Caco-2 (cell line): Measurements from ENCODE around the gene DYRK2. TPM values are rescaled to one million over a fixed set of nuclear protein-coding genes. Genes with fewer than 3 reads are reported as not detected.

Experiments used
- BruUV-seq: library from RNA; stranded (reverse); fragments of 400-500 nt; replicated peaks from 2 replicates; lab custom pipeline; 2021; lab: Mats Ljungman, UMichigan
- CTCF ChIA-PET: fragments of 300-600 bp; sonication (Branson Sonifier 250); formaldehyde crosslinking; loops from one replicate; lab custom pipeline; 2022; ENCODE audit warnings: antibody characterized with exemption; lab: Charles Lee
- POLR2A ChIA-PET: fragments of 300-600 bp; sonication (Branson Sonifier 250); formaldehyde crosslinking; loops from one replicate; lab custom pipeline; 2022; ENCODE audit warnings: antibody characterized with exemption; lab: Charles Lee
- DNase-seq, 2 experiments: peaks; one replicate each; pipeline versions ENCODE4 v3.0.0 to v3.0.0-alpha.2; 2020 to 2022
- H3K27me3 ChIP-seq: replicated peaks from 2 replicates; pipeline ENCODE4 v1.6.0; 2011; ENCODE audit warnings: low read length; ENCODE audit not compliant: control insufficient read depth, insufficient read depth
- H3K36me3 ChIP-seq: 2 replicates; pipeline ENCODE4 v1.5.1; 2011; ENCODE audit warnings: low read length; ENCODE audit not compliant: control insufficient read depth, insufficient read depth
- H3K4me1 ChIP-seq: fragments of 250-450 bp; sonication (Bioruptor Pico); 2 replicates; pipeline ENCODE4 v1.5.1; 2020; ENCODE audit warnings: mild to moderate bottlenecking
- H3K4me3 ChIP-seq: 2 replicates; pipeline ENCODE4 v1.5.1; 2011; ENCODE audit warnings: low read depth, mild to moderate bottlenecking, control low read depth, low read length
- H3K9me3 ChIP-seq: fragments of 250-450 bp; sonication (Bioruptor Pico); 2 replicates; pipeline ENCODE4 v1.5.1; 2020; ENCODE audit warnings: mild to moderate bottlenecking, moderate library complexity
- H3K27ac Mint-ChIP-seq: one replicate; pipeline ENCODE4 v1.8.0; 2022; ENCODE audit warnings: mixed read lengths; ENCODE audit not compliant: unreplicated experiment
- H3K27me3 Mint-ChIP-seq: one replicate; pipeline ENCODE4 v1.8.0; 2022; ENCODE audit warnings: mixed read lengths; ENCODE audit not compliant: insufficient read depth, unreplicated experiment
- H3K36me3 Mint-ChIP-seq: one replicate; pipeline ENCODE4 v1.8.0; 2022; ENCODE audit warnings: mild to moderate bottlenecking, mixed read lengths; ENCODE audit not compliant: insufficient read depth, unreplicated experiment
- H3K4me1 Mint-ChIP-seq: one replicate; pipeline ENCODE4 v1.8.0; 2022; ENCODE audit warnings: low read depth, mixed read lengths; ENCODE audit not compliant: unreplicated experiment
- H3K4me3 Mint-ChIP-seq: one replicate; pipeline ENCODE4 v1.8.0; 2022; ENCODE audit warnings: mild to moderate bottlenecking, moderate library complexity, mixed read lengths; ENCODE audit not compliant: unreplicated experiment
- H3K9me3 Mint-ChIP-seq: one replicate; pipeline ENCODE4 v1.8.0; 2022; ENCODE audit warnings: mixed read lengths; ENCODE audit not compliant: unreplicated experiment
- CTCF ChIP-seq, 2 experiments: fragments of 200-600 bp in 1 of 2; IDR thresholded peaks; 1 replicate in 1 of 2; 2 replicates in 1 of 2; pipeline versions ENCODE4 v1.5.1 to v1.8.0; 2011 to 2022; ENCODE audit warnings: antibody characterized with exemption in 1 of 2, control low read depth in 1 of 2, inconsistent platforms in 1 of 2, low read depth in 1 of 2, low read length in 1 of 2, mild to moderate bottlenecking in 1 of 2, moderate library complexity in 1 of 2; ENCODE audit not compliant: insufficient read depth in 1 of 2, severe bottlenecking in 1 of 2, unreplicated experiment in 1 of 2
- intact Hi-C: fragments of 100-400 bp; cut with micrococcal nuclease; formaldehyde crosslinking; loops from one replicate; pipeline ENCODE4 v1.10.0; 2022; ENCODE audit not compliant: unreplicated experiment
- total RNA-seq: library from RNA; stranded (reverse); gene quantifications from 2 replicates; pipeline ENCODE4 v1.2.3, GENCODE V29; 2022

The DYRK2 gene
- total RNA-seq, 1 experiment from 2014 or later, result 24.6 TPM

- no peak overlapping the region for H3K4me3 ChIP-seq
- no peaks in the 10 kb centered on the region for H3K9me3 Mint-ChIP-seq
- H3K27ac Mint-ChIP-seq, result no peak overlapping the region
- intact Hi-C loops, result no loop called here
- ChIA-PET CTCF (no interaction called here), POLR2A (no interaction called here)
- no peak for TF ChIP-seq CTCF (IDR thresholded peaks at IDR 0.05; ENCODE audit: insufficient read depth in 1 of 2, low read depth in 1 of 2, low read length in 1 of 2, severe bottlenecking in 1 of 2, unreplicated experiment in 1 of 2)
- H3K27me3 Mint-ChIP-seq, result no peaks in the 10 kb centered on the region
- H3K4me1 Mint-ChIP-seq, result no peaks in the 10 kb centered on the region
- H3K9me3 ChIP-seq, result no peaks in the 10 kb centered on the region
- H3K36me3 ChIP-seq, result no peaks in the 10 kb centered on the region
- H3K4me3 Mint-ChIP-seq, result no peak overlapping the region
- no peaks in the 10 kb centered on the region for H3K36me3 Mint-ChIP-seq
- H3K4me1 ChIP-seq, result no peaks in the 10 kb centered on the region
- no peak for DNase-seq
- BruUV-seq, result no TSS peak
- no peaks in the 10 kb centered on the region for H3K27me3 ChIP-seq
Observed at GRCh38 chr12:67695974-67696373, 47.4 kb downstream of the DYRK2 start.

- POLR2A ChIA-PET, result no interaction called here
- no peaks in the 10 kb centered on the region for H3K9me3 Mint-ChIP-seq
- DNase-seq, result no peak
- H3K36me3 Mint-ChIP-seq, result no peaks in the 10 kb centered on the region
- Histone ChIP-seq H3K9me3 (no peaks in the 10 kb centered on the region), H3K4me3 (no peak overlapping the region), H3K4me1 (no peaks in the 10 kb centered on the region), H3K27me3 (no peaks in the 10 kb centered on the region), H3K36me3 (no peaks in the 10 kb centered on the region)
- intact Hi-C loops, result no loop called here
- no peaks in the 10 kb centered on the region for H3K4me1 Mint-ChIP-seq
- H3K27me3 Mint-ChIP-seq, result no peaks in the 10 kb centered on the region
- no TSS peak for BruUV-seq
- no peak overlapping the region for H3K27ac Mint-ChIP-seq
- H3K4me3 Mint-ChIP-seq, result no peak overlapping the region
- CTCF ChIA-PET, result no interaction called here
- TF ChIP-seq CTCF (IDR thresholded peaks at IDR 0.05; ENCODE audit: insufficient read depth in 1 of 2, low read depth in 1 of 2, low read length in 1 of 2, severe bottlenecking in 1 of 2, unreplicated experiment in 1 of 2), result no peak
Observed at GRCh38 chr12:67697443-67697842, 48.9 kb downstream of the DYRK2 start.

DNA sequence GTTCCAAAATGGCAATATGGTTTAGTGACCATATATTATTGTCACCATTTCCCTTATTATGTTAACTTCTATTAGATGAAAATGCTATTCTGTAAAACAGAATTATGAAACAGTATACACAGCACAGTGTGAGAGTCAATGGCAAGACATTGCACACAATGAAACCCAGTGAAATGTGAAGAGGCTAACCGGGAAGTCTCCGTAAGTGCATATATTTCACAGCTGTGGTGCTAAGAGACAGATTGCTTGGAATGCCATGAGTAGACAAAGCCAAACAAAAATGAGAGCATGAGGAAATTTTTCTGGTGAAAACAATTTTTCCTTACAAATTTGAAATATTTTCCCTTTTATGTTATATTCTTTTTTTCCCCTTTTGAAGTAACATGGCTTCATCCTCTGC is 49.4 kb downstream of the DYRK2 start:
- no peak overlapping the region for H3K4me3 Mint-ChIP-seq
- Histone ChIP-seq H3K9me3 (no peaks in the 10 kb centered on the region), H3K4me1 (no peaks in the 10 kb centered on the region), H3K36me3 (no peaks in the 10 kb centered on the region), H3K4me3 (no peak overlapping the region), H3K27me3 (no peaks in the 10 kb centered on the region)
- H3K27ac Mint-ChIP-seq, result no peak overlapping the region
- no peak for TF ChIP-seq CTCF (IDR thresholded peaks at IDR 0.05; ENCODE audit: insufficient read depth in 1 of 2, low read depth in 1 of 2, low read length in 1 of 2, severe bottlenecking in 1 of 2, unreplicated experiment in 1 of 2)
- H3K9me3 Mint-ChIP-seq, result no peaks in the 10 kb centered on the region
- no peaks in the 10 kb centered on the region for H3K4me1 Mint-ChIP-seq
- ChIA-PET CTCF (no interaction called here), POLR2A (no interaction called here)
- no peaks in the 10 kb centered on the region for H3K36me3 Mint-ChIP-seq
- H3K27me3 Mint-ChIP-seq, result no peaks in the 10 kb centered on the region
- DNase-seq, result no peak
- intact Hi-C loops, result no loop called here
- BruUV-seq, result no TSS peak
